HEK293T (cell line): ENCODE data around the gene DNMT1.
A peak's percentile ranks its signal among the peaks of the same experiment; 100 is the strongest.
"Not testable (repeated sequence)": the region's sequence is repeated elsewhere in the genome, so short reads cannot be mapped to it uniquely, and the experiment has no call there.

ENCODE experiments used
- CTCF ChIA-PET: fragments of 350-600 bp; formaldehyde crosslinking; extraction: SDS; loops from one replicate; lab custom pipeline; 2021; ENCODE audit warnings: antibody characterized with exemption, inconsistent platforms; lab: Yijun Ruan, JAX
- POLR2A ChIA-PET: fragments of 350-600 bp; formaldehyde crosslinking; extraction: SDS; loops from one replicate; lab custom pipeline; 2020; ENCODE audit warnings: antibody characterized with exemption, inconsistent platforms; lab: Yijun Ruan, JAX
- DNase-seq: peaks from one replicate; pipeline ENCODE4 v3.0.0; 2012; ENCODE audit warnings: mixed read lengths; ENCODE audit errors: extremely low spot score
- ARNT ChIP-seq: fragments of 450-650 bp; IDR thresholded peaks from 2 replicates; pipeline ENCODE4 v1.6.1; 2017; ENCODE audit warnings: mild to moderate bottlenecking
- BHLHE40 ChIP-seq: fragments of 450-650 bp; IDR thresholded peaks from 2 replicates; pipeline ENCODE4 v1.6.1; 2016; ENCODE audit warnings: mild to moderate bottlenecking, moderate library complexity, borderline replicate concordance
- CTBP1 ChIP-seq: fragments of 450-650 bp; IDR thresholded peaks from 2 replicates; pipeline ENCODE4 v1.6.1; 2016; ENCODE audit warnings: borderline replicate concordance
- ELF4 ChIP-seq: fragments of 450-650 bp; IDR thresholded peaks from 2 replicates; pipeline ENCODE4 v1.6.1; 2017; ENCODE audit warnings: antibody characterized with exemption
- FOXA1 ChIP-seq: fragments of 450-650 bp; IDR thresholded peaks from 2 replicates; pipeline ENCODE4 v1.6.1; 2016; ENCODE audit warnings: mild to moderate bottlenecking
- FOXK2 ChIP-seq: fragments of 450-650 bp; IDR thresholded peaks from 2 replicates; pipeline ENCODE4 v1.6.1; 2016; ENCODE audit warnings: mild to moderate bottlenecking
- FOXM1 ChIP-seq: fragments of 450-650 bp; IDR thresholded peaks from 2 replicates; pipeline ENCODE4 v1.6.1; 2017; ENCODE audit warnings: mild to moderate bottlenecking, borderline replicate concordance
- HDGF ChIP-seq: fragments of 450-650 bp; IDR thresholded peaks from 2 replicates; pipeline ENCODE4 v1.6.1; 2017; ENCODE audit warnings: antibody characterized with exemption, borderline replicate concordance
- L3MBTL2 ChIP-seq: fragments of 450-650 bp; conservative IDR thresholded peaks from 2 replicates; pipeline ENCODE4 v1.6.1; 2016; ENCODE audit warnings: mild to moderate bottlenecking
- LEF1 ChIP-seq: fragments of 450-650 bp; IDR thresholded peaks from 2 replicates; pipeline ENCODE4 v1.6.1; 2017; ENCODE audit warnings: mild to moderate bottlenecking, borderline replicate concordance
- NFRKB ChIP-seq: fragments of 450-650 bp; IDR thresholded peaks from 2 replicates; pipeline ENCODE4 v1.6.1; 2016; ENCODE audit warnings: mild to moderate bottlenecking, moderate library complexity
- SP1 ChIP-seq: fragments of 450-650 bp; IDR thresholded peaks from 2 replicates; pipeline ENCODE4 v1.6.1; 2017
- SUZ12 ChIP-seq: fragments of 450-650 bp; IDR thresholded peaks from 2 replicates; pipeline ENCODE4 v1.6.1; 2016; ENCODE audit warnings: mild to moderate bottlenecking
- TARDBP ChIP-seq: fragments of 450-650 bp; IDR thresholded peaks from 2 replicates; pipeline ENCODE4 v1.6.1; 2016
- ZNF384 ChIP-seq: fragments of 450-650 bp; IDR thresholded peaks from 2 replicates; pipeline ENCODE4 v1.6.1; 2016
- TF ChIP-seq, protein P1 (sequence below): fragments of 450-650 bp; IDR thresholded peaks from 2 replicates; pipeline ENCODE4 v1.6.1; 2016

DNMT1 gene

DNA sequence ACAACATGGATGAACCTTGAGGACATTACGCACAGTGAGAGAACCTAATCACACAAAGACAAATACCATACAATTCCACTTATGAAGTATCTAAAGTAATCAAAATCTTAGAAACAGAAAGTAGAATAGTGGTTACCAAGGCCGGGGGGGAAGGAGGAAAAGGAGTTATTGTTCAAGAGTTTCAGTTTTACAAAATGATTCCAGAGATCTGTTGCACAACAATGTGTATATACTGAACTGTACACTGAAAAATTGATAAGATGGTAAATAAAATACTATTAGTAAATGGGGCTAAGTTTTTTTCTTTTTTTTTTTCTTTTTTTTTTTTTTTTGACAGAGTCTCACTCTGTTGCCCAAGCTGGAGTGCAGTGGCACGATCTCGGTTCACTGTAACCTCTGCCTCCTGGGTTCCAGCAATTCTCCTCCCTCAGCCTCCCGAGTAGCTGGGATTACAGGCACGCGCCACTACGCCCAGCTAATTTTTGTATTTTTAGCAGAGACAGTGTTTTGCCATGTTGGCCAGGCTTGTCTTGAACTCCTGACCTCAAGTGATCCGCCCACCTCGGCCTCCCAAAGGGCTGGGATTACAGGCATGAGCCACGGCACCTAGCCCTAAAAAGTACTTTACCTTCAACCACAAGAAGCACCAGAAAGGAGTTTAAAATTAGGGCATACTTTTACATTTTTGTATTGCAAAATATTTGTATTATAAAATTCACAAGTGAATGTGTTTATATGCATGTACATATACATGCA is 4.3 kb upstream of the DNMT1 start:
- CTCF ChIA-PET: interaction anchor here (0.6 to 0.8 kb wide), 5 partner anchors 15 to 919 kb away, joined by 3 to 4 read pairs (median 3); no protein-coding TSS in a partner anchor
- POLR2A ChIA-PET, DNase-seq: not testable (repeated sequence)
- TF ChIP-seq ZNF384: peak; percentile 59; the same call in 1 of the 2 replicates

DNA sequence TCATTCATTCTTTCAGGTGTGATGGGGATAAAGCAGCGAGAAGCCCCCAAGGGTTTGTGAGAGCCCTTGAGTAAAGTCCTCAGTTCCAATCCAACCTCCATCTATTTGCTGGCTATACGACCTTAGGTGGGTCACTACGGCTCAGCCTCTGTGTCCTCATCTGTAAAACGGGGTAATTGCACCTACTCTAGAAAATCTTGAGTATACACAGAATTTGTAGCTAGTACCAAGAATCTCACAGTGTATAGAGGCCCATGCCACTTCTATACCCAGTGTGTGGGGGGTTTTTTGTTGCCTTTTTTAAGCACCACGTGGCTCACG is 406 bp upstream of the DNMT1 start:
- DNase-seq: no peak
- POLR2A ChIA-PET: interaction anchor here (0.7 to 1.8 kb wide), 28 partner anchors 8 to 263 kb away, joined by 3 to 27 read pairs (median 4); partner anchors contain the start of genes ICAM5, PPAN, S1PR2 and TYK2
- TF ChIP-seq SUZ12: no peak
- TF ChIP-seq ARNT: no peak
- TF ChIP-seq ELF4: no peak

DNA sequence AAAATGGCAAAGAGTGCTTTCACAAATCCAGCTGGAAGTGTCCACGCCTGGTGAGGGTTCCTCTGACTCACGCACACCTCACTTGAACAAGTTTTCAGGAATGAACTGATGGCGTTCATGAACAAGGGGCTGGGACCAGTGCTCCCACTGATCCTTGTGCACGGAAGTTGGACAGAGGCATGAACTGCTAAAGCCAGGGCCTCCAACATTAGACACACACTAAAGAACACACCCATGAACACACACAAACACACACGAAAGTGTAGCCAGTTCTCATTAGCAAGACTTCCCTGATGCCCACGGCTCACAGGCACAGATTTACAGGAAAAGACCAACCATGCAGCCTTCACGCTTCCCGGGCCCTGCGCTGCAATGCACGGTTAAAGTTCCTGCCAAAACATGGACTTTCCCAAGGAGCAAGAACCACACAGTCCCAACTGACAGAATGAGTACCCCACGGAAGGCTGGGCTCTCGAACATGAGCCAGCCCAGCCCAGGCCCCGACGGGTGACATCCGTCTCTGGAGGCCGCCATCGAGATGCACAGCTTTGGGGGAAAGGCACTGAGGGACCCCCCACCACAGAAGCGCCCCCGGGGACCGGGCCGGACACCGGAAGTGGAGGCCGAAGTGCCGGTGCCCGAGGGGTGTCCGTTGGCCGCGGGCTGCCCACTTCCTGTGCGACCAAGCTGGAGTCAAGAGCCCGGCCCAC is 808 bp downstream of the DNMT1 start:
- DNase-seq: peak; percentile 40
- ChIA-PET POLR2A (interaction anchor here (0.8 to 1.8 kb wide), 22 partner anchors 9 to 261 kb away, joined by 3 to 27 read pairs (median 4); partner anchors contain the start of genes ICAM5 and S1PR2), CTCF (no interaction called here)
- no peak for TF ChIP-seq LEF1
- TF ChIP-seq SP1: no peak
- TF ChIP-seq HDGF: no peak
- TF ChIP-seq FOXA1: no peak
- TF ChIP-seq NFRKB: no peak
- TF ChIP-seq SUZ12: no peak
- no peak for TF ChIP-seq L3MBTL2
- no peak for TF ChIP-seq ARNT
- TF ChIP-seq, protein P1, sequence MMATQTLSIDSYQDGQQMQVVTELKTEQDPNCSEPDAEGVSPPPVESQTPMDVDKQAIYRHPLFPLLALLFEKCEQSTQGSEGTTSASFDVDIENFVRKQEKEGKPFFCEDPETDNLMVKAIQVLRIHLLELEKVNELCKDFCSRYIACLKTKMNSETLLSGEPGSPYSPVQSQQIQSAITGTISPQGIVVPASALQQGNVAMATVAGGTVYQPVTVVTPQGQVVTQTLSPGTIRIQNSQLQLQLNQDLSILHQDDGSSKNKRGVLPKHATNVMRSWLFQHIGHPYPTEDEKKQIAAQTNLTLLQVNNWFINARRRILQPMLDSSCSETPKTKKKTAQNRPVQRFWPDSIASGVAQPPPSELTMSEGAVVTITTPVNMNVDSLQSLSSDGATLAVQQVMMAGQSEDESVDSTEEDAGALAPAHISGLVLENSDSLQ: no peak
- no peak for TF ChIP-seq FOXK2
- TF ChIP-seq BHLHE40: no peak

More for the DNA sequence above, 406 bp upstream of the DNMT1 start:
- CTCF ChIA-PET: interaction anchor here (0.8 kb wide), 1 partner anchor 54 kb away, joined by 3 read pairs; no protein-coding TSS in a partner anchor

DNA sequence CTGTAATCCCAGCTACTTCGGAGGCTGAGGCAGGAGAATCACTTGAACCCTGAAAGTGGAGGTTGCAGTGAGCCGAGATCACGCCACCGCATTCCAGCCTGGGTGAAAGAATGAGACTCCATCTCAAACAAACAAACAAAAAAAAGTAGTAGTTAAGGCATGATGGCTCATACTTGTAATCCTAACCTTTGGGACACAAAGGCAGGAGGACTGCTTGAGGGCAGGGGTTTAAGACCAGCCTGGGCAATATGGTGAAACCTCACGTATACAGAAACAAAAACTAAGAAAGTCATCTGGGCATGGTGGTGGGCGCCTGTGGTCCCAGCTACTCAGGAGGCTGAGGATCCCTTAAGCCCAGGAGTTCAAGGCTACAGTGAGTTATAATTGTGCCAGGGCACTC is 1.8 kb downstream of the DNMT1 start:
- CTCF ChIA-PET: no interaction called here
- POLR2A ChIA-PET: no interaction called here
- TF ChIP-seq HDGF (no peak), SP1 (no peak), LEF1 (no peak), FOXA1 (no peak), L3MBTL2 (no peak), SUZ12 (no peak), BHLHE40 (no peak), ARNT (no peak), FOXK2 (no peak), NFRKB (no peak), ELF4 (no peak), ZNF384 (no peak), CTBP1 (no peak)
- DNase-seq: no peak

DNA sequence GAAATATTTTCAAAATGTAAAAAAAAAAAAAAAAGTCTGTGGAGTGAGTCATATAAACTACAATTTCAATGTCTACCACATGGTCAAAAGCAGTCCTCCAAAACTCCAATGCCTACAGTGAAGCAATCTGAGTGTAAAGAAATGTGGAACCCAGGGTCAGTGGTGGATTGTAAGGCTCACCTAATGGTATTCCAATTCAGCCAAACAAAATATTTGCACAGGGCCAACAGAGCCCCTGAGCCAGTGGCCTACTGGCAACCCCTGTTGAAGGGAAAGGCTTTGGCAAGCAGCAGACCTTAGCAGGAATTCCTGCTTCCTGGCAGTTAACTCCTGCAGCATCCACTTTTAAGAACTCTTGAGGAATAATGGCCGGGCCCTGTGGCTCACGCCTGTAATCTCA is 3.4 kb downstream of the DNMT1 start:
- TF ChIP-seq BHLHE40 (no peak), LEF1 (no peak), FOXK2 (no peak), ARNT (no peak), L3MBTL2 (no peak), HDGF (no peak), SP1 (no peak)
- TF ChIP-seq, protein P1: no peak
- POLR2A ChIA-PET: no interaction called here
- no peak for DNase-seq
- CTCF ChIA-PET: no interaction called here

DNA sequence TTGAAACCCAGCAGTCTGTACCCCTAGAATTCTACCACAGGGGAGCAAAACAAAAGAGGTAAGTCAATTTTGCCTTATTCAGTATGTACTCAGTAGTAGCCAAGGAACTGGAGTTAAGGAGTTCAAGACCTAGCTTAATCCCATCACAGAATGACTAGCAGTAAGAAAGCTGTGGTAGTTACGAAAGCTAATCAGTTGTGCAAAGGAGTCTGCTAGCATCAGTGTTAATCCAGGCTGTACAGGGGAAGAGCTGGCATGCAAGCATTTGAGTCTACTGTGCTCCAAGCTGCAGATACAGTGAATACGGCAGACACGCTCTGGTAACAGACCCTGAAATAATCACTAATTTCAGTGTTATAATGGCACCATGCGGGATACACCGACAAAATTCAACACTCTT is 4.7 kb downstream of the DNMT1 start:
- no peak for DNase-seq
- TF ChIP-seq, protein P1: no peak
- no peak for TF ChIP-seq FOXA1
- no peak for TF ChIP-seq NFRKB
- TF ChIP-seq ARNT: no peak
- no peak for TF ChIP-seq CTBP1
- TF ChIP-seq TARDBP: no peak
- no peak for TF ChIP-seq FOXK2
- POLR2A ChIA-PET: no interaction called here
- CTCF ChIA-PET: no interaction called here

DNA sequence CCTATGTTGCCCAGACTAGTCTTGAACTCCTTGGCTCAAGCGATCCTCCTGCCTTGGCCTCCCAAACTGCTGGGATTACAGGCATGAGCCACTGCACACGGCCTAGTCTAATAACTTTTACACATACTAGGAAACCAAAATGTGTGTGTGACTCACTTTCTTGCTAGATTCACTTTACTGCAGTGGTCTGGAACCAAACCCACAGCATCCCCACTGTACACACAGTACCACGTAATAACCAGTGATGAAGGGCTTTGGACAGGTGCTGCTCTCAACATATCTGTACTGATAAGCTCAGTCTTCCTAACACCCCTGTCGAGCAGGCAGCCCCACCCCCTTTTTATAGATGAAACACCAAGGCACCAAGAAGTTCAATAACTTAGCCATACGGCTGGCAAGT is 5.1 kb downstream of the DNMT1 start:
- TF ChIP-seq, protein P1: no peak
- TF ChIP-seq FOXA1: no peak
- TF ChIP-seq FOXK2: no peak
- no peak for TF ChIP-seq LEF1
- no peak for TF ChIP-seq ZNF384
- no peak for TF ChIP-seq CTBP1
- TF ChIP-seq BHLHE40: no peak
- TF ChIP-seq SUZ12: no peak
- TF ChIP-seq ARNT: no peak
- TF ChIP-seq ELF4: no peak
- no peak for TF ChIP-seq SP1
- TF ChIP-seq L3MBTL2: no peak
- no peak for TF ChIP-seq HDGF
- TF ChIP-seq TARDBP: no peak
- TF ChIP-seq FOXM1: no peak
- TF ChIP-seq NFRKB: no peak
- CTCF ChIA-PET: no interaction called here
- POLR2A ChIA-PET: no interaction called here
- no peak for DNase-seq
